Body of pancreas (tissue), 4 donors: ENCODE data around the gene SUSD3. TPM values are rescaled to one million over a fixed set of nuclear protein-coding genes. Genes with fewer than 3 reads are reported as not detected.

Source experiments
- ATAC-seq: fragments of 150-250 bp; one replicate; pipeline ENCODE4 v1.9.1; 2016
- DNase-seq, 4 donors: peaks; one replicate each; pipeline ENCODE4 v3.0.0-alpha.2; 2019
- H3K27ac ChIP-seq, 4 donors: fragments of 200-600 bp; sonication (generic); 1 replicate in 3 of 4; 2 replicates in 1 of 4; pipeline versions ENCODE4 v1.5.1 to v1.6.1; 2016 to 2019; ENCODE audit warnings: mild to moderate bottlenecking in 1 of 4, mixed read lengths in 1 of 4, moderate library complexity in 1 of 4
- H3K27me3 ChIP-seq, 2 donors: fragments of 200-600 bp; sonication (generic); one replicate each; pipeline ENCODE4 v1.6.0; 2016; ENCODE audit warnings: mild to moderate bottlenecking in 1 of 2
- H3K36me3 ChIP-seq, 2 donors: fragments of 200-600 bp; sonication (generic); replicated peaks in 1 of 2; 2 replicates each; pipeline ENCODE4 v1.5.1; 2016; ENCODE audit warnings: low read depth in 2 of 2; ENCODE audit not compliant: insufficient read depth in 1 of 2
- H3K4me1 ChIP-seq: fragments of 200-600 bp; sonication (generic); one replicate; pipeline ENCODE4 v1.6.0; 2016
- H3K4me3 ChIP-seq, 2 donors: fragments of 200-600 bp; sonication (generic); 1 replicate in 1 of 2; 2 replicates in 1 of 2; pipeline ENCODE4 v1.5.1; 2016 to 2019
- H3K9me3 ChIP-seq, 3 donors: fragments of 200-600 bp; sonication (generic); 1 replicate in 2 of 3; 2 replicates in 1 of 3; pipeline ENCODE4 v1.5.1; 2016
- CTCF ChIP-seq, 7 experiments: fragments of 450-650 bp in 4 of 7; fragments of 200-600 bp in 3 of 7; sonication (generic) in 3 of 7; IDR thresholded peaks; one replicate each; pipeline ENCODE4 v1.5.1; 2016 to 2019; ENCODE audit warnings: antibody characterized with exemption in 7 of 7
- POLR2A ChIP-seq, 3 donors: fragments of 450-650 bp; IDR thresholded peaks; one replicate each; pipeline ENCODE4 v1.6.1; 2016; ENCODE audit warnings: antibody characterized with exemption in 3 of 3, mild to moderate bottlenecking in 2 of 3
- WGBS, 2 donors: methylation state at CpG; one replicate each; pipeline ENCODE4 v1.1.5; 2017; 5-methylcytosine and 5-hydroxymethylcytosine counted together
- intact Hi-C: fragments of 100-400 bp; cut with DNase I; formaldehyde crosslinking; loops from one replicate; pipeline ENCODE4 v1.15.1; 2023
- total RNA-seq, 2 donors: library from RNA; depleted of rRNA; stranded (reverse); fragments of >200 nt; gene quantifications; one replicate each; pipeline ENCODE4 v1.1.0, GENCODE V29; 2016

SUSD3 gene
- total RNA-seq, 2 donors from 2014 or later = 3.6 TPM; not detected in 1

DNA sequence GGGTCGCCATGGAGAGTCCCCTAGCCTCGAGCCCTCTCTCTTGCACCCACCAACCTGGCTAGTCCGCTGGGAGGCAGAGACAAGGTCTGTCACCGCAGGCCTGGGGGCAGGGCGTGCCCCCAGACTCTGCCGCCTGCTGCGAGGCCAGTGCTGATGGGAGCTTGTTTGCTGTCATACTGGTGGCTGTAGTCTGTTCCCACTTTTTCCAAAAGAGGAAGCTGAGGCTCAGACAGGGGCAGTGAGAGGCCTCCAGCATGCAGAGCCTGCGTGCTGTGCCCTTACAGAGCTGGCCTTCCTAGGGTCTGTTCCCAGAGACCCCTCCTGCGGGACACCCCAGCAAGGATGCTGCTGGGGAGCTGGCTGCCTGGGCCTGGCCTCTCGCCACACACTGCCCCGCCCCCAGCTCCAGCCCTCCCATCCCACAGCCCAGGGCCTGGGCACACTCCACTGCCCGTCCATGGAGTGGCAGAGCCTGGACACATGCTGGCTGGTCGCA, 21.0 kb upstream of the SUSD3 start:
- no peaks in the 10 kb centered on the region for H3K4me1 ChIP-seq
- DNase-seq (peak in 1 of 4 donors; percentile 25), ATAC-seq (no peak)
- no peaks in the 10 kb centered on the region for H3K36me3 ChIP-seq
- no peaks in the 10 kb centered on the region for H3K27me3 ChIP-seq
- no peak overlapping the region for H3K27ac ChIP-seq
- intact Hi-C loops = no loop called here
- no peak for TF ChIP-seq POLR2A (IDR thresholded peaks at IDR 0.05)
- no peak for TF ChIP-seq CTCF (IDR thresholded peaks at IDR 0.05)
- WGBS, 2 donors = 77% methylated on average over 11 of the region's 13 CpGs; no CpG with 5 or more reads in 1 of the 2 donors
- H3K9me3 ChIP-seq = no peaks in the 10 kb centered on the region
- no peak overlapping the region for H3K4me3 ChIP-seq

DNA sequence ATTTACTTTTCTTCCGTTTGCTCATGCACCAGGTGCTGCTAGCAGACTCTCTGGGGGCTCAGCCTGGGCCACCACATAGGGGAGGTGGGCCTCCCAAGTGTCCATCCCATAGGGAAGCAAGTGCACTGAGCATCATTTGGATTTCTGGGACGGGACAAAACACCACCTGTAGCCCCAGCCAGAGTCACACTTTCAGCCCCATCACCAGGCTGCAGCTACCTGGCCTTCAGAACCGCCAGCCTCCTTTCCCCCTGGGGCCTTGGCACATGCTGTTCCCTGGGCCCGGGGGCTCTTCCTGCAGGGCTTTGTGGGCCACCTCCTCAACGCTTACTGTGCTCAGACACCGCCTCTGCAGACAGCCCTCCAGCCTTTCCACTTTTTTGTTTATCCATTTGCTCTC, 19.6 kb upstream of the SUSD3 start:
- intact Hi-C loops = no loop called here
- Histone ChIP-seq H3K36me3 (no peaks in the 10 kb centered on the region), H3K4me3 (no peak overlapping the region), H3K27ac (no peak overlapping the region), H3K9me3 (no peaks in the 10 kb centered on the region), H3K4me1 (no peaks in the 10 kb centered on the region), H3K27me3 (no peaks in the 10 kb centered on the region)
- DNase-seq = no peak
- TF ChIP-seq CTCF (IDR thresholded peaks at IDR 0.05) (no peak), POLR2A (IDR thresholded peaks at IDR 0.05) (no peak)
- WGBS, 2 donors = 75 to 86% methylated on average over 3 to 6 of the region's 6 CpGs
- no peak for ATAC-seq

DNA sequence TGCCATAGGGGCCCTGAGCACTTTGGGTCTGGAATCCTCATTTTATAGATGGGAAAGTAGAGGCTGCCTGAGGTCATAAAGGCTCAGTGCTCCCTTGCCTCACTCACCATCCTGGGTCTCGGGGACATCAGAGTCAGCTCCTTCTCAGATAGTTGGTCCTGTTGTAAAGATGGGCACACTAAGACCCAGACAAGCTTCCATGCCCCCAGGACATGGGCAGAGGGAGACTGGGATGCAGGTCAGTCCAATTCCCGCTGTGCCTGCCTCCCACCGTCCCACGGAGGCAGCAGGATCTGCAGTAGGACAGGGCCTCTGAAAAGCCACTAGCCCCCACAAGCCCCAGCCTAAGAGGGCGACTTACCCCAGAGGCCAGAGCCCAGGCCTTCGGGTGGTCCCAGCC, 19.0 kb upstream of the SUSD3 start:
- ATAC-seq (no peak), DNase-seq (no peak)
- intact Hi-C loops = no loop called here
- WGBS, 2 donors = 73% methylated on average over 6 of the region's 6 CpGs; no CpG with 5 or more reads in 1 of the 2 donors
- Histone ChIP-seq H3K27ac (no peak overlapping the region), H3K36me3 (no peaks in the 10 kb centered on the region), H3K9me3 (no peaks in the 10 kb centered on the region), H3K4me1 (no peaks in the 10 kb centered on the region), H3K4me3 (no peak overlapping the region), H3K27me3 (no peaks in the 10 kb centered on the region)
- TF ChIP-seq POLR2A (IDR thresholded peaks at IDR 0.05) (no peak), CTCF (IDR thresholded peaks at IDR 0.05) (no peak)

- H3K27ac ChIP-seq = no peak overlapping the region
- H3K4me3 ChIP-seq = no peak overlapping the region
- 74 to 87% methylated on average over 4 to 7 of the region's 10 CpGs for WGBS, 2 donors
- no peak for ATAC-seq
- H3K27me3 ChIP-seq = no peaks in the 10 kb centered on the region
- TF ChIP-seq CTCF (IDR thresholded peaks at IDR 0.05) (no peak), POLR2A (IDR thresholded peaks at IDR 0.05) (no peak)
- no peak for DNase-seq
- no peaks in the 10 kb centered on the region for H3K4me1 ChIP-seq
- no peaks in the 10 kb centered on the region for H3K9me3 ChIP-seq
- no peaks in the 10 kb centered on the region for H3K36me3 ChIP-seq
- intact Hi-C loops = no loop called here
Observed at GRCh38 chr9:93039976-93040375, 18.5 kb upstream of the SUSD3 start.

- intact Hi-C loops = no loop called here
- H3K27ac ChIP-seq = no peak overlapping the region
- TF ChIP-seq POLR2A (IDR thresholded peaks at IDR 0.05) (no peak), CTCF (IDR thresholded peaks at IDR 0.05) (no peak)
- no peak overlapping the region for H3K4me3 ChIP-seq
- no peaks in the 10 kb centered on the region for H3K9me3 ChIP-seq
- no peaks in the 10 kb centered on the region for H3K4me1 ChIP-seq
- no peaks in the 10 kb centered on the region for H3K36me3 ChIP-seq
- DNase-seq (no peak), ATAC-seq (no peak)
- H3K27me3 ChIP-seq = no peaks in the 10 kb centered on the region
- 84 to 100% methylated on average over 1 to 7 of the region's 7 CpGs for WGBS, 2 donors
Observed at GRCh38 chr9:93040409-93040808, 18.1 kb upstream of the SUSD3 start.
